NK-92 (cell line): Measurements from ENCODE around the gene NOL4L.
"Not testable (repeated sequence)": the region's sequence is repeated elsewhere in the genome, so short reads cannot be mapped to it uniquely, and the experiment has no call there.

Source experiments
- DNase-seq: peaks from one replicate; lab custom pipeline; 2025; ENCODE audit not compliant: unreplicated experiment; lab: John Stamatoyannopoulos, UW

The NOL4L gene

DNA sequence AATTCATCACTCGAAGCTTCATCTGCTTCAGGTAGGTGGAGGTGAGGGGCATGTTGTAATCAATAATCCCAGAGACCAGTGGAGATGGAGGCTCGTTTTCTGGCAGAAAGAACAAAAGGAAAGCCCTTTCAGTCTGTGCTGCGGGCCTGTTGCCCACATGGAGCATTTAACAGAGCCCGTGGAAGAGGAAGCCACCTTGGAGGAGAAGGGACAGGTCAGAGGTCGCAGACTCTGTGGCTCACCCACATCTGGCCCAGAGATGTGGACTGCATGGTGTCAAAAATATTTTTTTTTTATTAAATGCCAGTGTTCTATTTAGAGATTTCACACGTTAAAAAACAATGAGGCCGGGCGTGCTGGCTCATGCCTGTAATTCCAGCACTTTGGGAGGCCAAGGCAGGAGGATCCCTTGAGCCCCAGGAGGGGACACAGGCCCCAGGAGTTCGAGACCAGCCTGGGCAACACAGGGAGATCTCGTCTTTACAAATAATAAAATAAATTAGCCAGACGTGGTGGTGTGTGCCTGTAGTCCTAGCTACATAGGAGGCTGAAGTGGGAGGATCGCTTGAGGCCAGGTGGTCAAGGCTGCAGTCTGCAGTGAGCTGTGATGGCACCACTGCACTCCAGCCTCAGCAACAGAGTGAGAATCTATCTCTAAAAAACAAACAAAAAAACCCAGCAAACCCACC lies 73.6 kb downstream of the NOL4L start:
- DNase-seq, result no peak

DNA sequence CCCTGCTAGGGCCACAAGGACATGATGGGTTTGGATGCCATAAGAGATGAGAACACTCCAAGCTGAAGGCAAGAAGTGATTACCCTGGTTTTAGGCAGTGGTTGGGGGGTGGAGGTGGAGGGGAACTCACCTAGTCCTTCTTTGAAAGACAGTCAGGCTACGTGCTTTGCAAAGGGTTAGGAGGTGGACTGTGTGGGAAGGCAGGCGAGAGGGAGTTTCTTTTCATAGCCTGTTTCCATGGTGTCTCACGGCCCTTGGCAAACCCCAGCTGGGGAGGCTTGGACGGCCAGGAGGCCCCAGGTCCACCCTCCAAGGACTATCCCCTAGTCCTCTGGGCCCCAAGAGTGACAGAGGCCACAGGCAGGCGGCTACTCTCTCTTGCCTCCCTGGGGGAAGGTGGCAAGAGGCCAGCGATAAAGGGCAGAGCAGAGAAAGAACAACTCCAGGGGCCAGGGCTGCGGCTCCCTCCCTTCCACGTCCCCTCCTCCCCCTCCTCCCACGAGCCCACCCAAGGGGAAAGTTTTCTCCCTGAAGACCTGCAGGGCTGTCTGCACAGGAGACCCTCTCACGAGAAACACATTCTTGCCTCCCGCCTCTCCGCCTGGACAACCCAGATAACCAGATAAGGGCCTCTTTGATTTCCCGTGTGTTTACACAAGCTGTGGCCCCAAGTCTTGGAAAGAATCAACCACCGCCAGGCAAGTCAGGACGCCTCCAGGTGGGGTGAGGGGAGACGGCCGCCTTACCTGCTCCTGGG lies 74.4 kb downstream of the NOL4L start:
- DNase-seq, result no peak

DNA sequence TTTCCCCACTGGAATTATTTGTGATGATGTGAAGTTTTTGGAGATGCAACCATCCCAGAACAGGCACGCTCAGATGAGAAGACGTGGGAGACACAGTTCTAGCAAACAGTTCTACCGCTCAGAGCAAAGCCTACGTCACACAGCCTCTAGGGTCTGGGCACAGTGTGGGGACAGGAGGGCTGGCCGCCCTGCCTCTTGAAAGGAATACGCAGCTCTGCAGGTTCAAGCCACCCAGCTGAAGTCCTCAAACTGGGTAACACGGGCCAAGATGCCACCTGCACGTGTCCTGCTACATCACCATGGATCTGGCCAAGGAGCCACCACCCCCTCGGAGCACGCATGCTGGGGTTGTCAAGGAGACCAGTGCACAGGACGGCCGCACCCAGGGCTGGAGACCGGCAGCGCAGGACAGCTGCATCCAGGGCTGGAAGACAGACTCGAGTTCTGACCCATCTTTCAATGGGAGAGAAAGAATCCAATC lies 75.0 kb downstream of the NOL4L start:
- DNase-seq, result no peak

DNA sequence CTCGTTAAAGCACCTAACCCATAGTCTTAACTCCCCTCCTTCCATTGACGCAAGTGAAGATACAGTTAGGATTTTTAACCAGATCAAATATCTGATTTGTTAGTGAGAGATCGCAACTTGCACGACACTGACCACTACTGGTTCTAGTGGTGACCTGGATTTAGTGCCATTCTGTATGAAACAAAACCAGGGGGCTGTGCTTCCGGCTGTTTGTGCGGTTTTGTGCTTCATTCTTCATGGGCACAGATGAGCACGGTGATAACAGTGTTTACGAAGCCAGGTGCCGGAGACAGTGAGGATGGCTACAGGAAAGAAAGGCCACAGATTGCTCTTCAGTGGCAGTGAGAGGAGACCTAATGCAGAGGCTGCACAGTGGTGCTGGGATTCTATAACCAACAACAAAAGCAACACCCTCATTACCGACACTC lies 75.5 kb downstream of the NOL4L start:
- no peak for DNase-seq

DNA sequence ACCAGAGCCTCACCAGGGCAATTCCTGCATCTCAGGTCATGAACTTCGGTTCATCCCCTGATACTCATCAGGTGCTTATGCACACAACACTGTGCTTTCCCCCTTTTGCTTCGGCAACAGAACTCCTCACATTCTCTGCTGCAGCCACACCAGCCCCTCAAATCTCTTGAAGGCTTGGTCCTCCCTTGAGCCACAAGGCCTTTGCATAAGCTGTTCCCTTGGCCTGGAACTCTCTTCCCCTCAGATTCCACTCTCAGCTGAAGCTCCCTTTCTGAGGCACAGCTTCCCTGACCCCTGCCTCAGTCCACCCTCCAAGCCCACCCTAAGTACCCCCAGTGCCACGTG lies 76.4 kb downstream of the NOL4L start:
- DNase-seq, result no peak

DNA sequence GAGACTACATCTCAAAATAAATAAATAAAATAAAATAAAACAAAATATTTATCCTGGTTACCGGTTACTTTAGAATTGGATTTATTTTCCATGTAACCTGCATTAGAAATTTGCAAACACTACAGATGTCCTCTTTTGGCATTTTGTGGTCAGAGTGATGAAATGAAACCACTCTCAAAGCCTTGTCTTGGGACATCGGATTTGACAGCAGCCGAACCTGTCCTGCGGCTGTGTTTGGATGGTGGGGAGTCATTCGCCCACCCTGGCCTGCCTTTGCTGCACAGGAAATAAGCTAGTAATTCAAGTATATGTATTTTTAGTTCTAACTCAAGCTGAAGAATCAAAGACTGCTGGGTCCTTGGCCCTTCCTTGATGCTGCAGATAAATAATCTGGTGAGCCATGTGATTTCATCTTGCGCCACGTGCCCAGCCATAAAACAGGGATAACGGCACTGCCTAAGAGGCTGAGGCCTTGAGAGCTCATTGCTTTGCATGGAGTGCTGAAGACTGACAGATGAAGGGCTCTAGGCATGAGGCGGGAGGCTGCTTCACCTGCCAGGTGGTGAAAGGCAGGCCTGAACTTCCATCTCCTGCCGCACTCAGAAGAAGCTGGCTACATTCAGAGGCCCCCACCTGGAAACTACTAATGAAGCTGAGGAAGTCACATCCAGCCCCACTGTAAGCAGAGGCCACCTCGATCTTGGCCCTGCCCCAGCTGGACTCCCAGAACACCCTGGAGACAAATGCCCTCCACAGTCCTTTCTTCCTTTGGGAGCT lies 76.9 kb downstream of the NOL4L start:
- no peak for DNase-seq

DNA sequence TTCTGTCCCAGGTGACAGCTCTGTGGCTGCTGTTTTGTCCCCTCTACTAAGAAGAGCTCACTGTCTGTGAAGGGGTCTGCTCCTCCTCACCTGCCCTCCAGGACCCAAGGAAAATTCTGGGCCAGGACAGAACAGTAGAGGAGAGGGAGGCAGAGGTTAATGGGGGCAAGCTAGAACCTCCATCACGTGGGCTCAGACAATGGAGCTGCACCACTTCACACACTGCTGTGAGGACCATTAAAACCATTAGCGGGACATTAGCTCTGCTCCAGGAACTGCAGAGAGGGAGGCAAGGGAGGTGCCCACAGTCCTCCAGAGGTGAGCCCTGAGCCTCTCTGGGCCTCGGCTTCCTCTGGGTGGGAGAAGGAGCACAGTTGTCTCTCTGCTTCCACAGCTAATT lies 78.4 kb downstream of the NOL4L start:
- no peak for DNase-seq

DNA sequence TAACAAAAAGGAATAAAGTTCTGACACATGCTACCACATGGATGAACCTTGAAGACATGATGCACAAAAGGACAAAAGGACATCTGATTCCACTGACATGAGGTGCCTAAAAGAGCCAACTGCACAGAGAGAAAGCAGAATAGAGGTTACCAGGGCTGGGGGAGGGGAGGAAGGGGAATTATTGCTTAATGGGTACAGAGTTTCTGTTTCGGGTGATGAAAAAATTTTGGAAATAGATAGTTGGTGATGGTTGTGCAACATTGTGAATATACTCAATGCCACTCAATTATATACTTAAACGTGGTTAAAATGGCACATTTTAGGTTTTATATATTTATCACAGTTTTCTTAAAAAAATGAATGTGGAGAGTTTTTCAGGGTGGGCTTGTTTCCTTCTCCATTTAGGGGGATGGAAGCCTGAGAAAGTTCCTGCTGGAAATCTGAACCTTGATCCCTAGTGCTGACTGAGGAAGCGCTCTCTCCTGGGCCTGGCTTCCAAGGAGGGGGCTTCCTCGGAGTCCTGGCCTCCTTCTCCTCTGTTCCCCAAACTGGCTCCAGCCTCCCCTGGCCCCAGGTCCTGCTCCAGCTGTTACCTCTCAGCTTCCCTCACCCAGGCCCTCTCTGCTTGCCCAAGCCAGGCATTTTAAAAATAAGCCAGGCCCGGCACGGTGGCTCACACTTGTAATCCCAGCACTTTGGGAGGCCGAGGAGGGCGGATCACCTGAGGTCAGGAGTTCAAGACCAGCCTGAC lies 79.2 kb downstream of the NOL4L start:
- no peak for DNase-seq

DNA sequence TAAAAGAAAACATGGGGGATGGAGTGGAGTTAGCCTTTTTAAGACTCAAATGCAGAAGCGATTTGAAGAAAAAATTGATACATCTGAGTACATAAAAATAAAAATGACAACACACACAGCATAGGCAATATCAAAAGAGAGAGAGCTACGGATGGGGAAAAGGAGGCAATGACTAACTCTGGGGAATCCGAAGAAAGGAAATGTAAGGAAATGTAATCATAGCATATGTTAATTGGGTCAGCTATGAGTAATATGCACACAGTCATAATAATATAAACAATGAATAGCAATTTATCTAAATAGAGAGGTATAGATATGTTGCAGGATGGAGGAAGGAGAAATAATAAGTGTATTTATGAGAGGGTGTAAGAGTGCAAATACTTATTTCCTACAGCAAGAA lies 83.4 kb downstream of the NOL4L start:
- no peak for DNase-seq

DNA sequence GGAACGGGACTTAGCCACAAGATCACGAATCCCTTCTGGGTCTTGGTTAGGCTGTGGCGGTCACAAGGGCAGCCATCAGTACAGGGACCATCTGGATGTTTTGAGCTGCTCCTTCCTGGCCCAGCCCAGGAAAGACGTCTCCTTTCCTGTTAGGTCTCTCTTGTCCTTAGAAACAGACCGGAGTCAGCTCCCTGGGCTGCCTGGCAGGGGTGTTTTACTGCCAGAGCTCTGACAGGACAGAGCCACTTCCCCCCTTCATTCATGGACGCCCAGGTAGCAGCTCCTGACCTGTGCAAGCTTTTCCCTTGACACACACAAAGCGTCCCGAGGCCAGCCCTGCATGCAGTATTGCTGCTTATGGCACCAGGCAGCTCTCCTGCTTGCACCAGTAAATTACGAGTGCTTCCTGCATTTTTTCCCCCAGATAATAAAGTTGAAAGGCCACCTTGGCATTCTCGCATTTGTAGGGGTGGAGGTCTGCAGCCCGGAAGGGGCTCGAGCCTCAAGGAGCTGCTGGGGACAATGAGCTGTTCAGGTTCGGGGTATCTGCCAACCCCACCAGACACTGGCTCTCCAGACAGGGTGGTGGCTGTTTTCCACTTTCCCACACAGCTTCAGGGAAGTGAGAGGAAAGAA lies 87.4 kb downstream of the NOL4L start:
- DNase-seq, result no peak

DNA sequence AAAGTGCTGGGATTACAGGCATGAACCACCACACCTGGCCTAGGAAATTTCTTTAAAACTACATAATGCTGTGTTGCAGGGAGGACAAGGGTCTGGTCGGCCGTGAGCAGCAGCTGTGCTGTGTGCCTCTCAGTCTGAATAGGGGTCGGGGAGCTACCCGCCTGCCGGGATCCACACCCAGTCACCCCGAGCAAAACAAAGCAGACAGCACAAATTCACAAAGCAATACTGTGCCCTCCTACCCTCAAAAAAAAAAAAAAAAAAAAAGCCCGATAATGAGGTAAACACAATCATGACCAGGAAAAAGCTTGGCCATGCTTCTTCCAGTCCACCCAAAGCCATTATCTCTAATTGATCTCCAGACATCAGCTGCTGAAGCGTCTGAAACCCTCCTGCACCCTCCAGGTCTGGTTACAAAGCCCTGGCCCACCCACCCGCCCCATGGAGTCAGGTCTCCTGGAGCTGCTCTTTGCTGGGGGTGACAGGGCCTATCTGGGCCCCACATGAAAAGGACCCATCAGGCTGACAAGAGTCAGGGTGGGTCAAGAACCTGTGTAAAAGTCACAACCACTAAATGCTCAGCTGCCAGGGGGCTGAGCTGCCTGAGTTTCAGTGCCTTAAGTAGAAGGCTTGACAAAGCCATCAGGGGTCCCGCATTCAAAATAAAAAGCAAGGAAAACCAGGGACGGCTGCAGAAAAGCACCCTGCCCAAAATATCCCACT lies 88.2 kb downstream of the NOL4L start:
- DNase-seq, result no peak

DNA sequence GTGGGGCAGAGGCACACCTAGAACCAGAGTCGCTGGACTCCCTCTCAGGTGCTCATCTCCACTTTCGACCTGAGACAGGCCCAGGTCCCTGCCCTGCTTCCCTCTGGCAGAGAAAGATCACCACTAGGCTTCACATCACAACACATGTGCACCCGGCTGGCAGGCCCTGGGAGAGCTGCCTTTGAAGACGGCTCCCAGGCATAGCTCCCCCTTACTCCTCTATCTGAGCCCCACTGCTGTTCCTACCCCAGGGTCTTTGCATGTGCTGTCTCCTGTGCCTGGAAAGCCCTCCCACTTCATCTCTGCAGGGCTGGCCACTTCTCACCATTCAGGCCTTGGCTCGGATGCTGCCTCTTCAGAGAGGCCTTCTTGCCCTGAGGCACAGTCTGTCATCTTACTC lies 89.2 kb downstream of the NOL4L start:
- DNase-seq, result no peak

DNA sequence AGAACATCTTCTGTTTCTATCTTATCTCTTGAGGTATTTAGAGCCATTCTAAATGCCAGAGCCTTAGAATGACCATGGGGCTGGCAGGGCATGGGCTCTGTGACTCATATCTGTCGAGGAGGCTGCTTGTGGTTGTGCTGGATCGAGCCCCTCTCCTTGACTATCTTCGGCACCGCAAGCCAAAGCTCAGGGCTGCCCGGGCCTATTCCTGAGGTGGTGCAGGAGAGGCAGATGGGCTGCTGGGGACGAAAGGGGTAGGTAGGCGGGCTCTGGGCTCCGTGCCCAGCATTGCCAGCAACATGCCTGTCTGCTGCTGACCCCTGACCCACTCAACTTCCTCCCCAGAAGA lies 89.9 kb downstream of the NOL4L start:
- no peak for DNase-seq

DNA sequence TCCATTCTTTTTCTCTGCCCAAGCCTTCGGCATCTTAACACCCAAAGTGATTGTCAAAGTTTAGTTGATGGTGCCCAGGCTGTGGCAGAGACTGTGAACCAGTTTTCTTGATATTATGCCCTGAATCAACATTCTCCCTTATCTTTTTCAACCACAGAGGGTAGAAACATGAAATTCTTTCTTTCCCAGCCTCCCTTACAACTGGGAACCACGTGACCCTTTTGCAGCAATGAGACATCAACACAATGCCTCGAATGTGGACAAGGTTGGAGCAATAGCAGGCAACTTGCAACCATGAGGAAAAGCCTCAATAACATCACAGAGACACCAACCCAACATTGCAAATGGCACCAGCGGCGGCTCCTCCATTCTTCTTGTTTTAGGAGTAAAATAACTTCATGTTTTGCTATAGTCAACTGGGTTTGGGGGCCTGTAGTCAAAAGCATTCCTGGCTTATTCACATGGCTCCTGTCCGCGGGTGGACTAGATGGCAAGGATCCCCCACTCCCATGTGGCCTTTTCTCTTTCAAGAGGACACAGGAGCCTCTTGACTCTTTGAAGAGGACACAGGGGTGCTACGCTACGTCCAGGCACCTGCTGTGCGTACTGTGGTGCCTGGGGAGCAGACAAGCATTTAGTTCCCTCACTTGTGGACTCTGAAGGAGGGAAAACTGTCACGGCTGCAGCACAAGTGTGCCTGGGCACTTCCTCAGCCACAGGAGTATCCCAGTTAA lies 90.5 kb downstream of the NOL4L start:
- no peak for DNase-seq

DNA sequence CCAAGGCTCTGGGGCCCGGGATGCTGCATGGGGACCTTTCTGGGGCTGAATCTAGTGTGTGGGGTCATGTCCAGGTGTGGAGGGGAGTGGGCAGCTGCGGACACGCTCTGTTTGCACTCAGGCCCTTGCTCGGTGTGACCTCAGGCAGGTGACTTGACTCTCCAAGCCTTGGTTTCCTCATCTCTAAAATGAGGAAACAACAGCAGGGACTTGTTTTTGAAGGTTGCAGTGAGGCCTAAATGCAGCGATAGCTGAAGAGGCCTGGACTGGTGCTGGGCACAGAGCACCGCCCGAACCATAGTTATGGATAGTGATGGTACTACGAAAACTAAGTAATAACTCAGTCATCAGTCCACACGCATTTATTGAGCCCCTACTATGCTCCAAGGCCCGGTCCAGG lies 91.8 kb downstream of the NOL4L start:
- no peak for DNase-seq

DNA sequence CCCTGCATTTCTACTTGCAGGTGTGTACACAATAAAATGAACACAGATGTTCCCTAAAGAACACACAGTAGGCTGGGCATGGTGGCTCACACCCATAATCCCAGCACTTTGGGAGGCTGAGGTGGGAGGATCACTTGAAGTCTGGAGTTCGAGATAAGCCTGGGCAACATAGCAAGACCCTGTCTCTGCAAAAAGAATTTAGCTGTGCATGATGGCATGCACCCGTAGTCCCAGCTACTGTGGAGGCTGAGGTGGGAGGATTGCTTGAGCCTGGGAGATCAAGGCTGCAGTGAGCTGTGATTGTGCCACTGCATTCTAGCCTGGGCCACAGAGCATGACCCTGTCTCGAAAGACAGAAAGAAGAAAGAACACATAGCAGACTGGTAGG lies 93.4 kb downstream of the NOL4L start:
- DNase-seq, result not testable (repeated sequence)

DNA sequence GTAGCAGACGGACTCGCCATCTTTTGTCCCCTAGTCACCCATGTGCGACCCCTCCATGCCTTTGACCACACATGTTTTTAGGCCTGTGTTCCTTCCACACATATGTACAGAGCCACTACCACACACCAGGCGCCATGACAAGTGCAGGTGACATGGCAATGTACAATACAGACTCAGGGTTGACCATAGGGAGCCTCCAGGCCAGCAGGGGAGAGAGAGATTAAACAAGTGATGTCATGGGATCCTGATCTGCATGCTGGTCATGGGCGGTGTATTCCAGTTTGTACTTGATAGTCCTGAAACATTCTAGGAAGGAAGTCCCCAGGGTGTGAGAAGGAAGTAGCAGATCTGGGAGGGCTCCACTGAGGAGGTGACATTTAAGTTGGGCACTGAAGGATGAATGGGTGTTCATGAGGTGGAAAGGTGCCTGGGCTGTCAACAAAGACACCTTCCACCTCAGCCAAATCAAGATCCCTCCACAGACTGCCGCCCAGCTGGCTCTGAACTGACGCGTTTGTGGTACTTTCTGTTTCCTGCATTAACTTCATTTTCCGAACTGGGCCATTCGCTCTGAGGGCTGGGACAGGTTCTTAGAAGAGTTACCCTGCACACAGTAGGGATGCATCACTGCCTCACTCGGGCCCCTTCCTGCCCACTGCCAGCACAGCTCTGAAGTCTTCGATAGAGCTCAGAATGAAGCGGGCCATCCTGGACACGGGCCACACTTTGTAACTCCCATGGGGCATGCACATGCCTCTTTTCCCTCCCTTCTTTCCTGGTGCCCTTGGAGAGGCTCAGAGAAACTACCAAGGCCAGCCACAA lies 94.0 kb downstream of the NOL4L start:
- no peak for DNase-seq

DNA sequence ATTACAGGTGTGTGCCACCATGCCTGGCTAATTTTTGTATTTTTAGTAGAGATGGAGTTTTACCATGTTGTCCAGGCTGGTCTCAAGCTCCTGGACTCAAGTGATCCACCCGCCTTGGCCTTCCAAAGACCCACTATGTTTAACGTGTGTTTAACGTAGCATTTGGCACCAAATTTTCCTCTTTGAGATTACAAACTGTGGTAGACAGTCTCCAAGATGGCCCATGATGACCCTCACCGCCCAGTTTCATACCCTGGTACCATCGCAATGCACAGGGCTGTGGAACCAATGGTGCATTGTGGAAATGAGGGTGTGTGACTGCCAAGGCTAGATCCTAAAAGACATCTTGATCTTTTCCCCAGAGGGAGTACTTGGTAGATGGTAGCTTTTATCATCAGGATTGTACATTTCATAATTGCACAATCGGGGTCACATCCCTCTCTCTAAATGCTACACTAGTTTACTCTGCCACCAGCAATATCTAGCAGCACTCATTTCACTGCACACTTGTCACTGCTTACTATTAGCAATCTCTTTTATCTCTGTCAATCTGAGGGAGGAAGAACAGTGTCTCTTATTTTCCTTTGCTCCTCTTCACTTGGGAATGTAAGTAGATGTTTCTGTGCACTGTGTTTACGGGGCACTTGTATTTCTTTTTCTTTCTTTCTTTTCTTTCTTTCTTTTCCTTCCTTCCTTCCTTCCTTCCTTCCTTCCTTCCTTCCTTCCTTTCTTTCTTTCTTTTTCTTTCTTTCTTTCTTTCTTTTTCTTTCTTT lies 96.9 kb downstream of the NOL4L start:
- DNase-seq, result no peak
